Esophagus squamous epithelium (tissue), 5 donors: ENCODE data around the gene PBOV1. TPM values are rescaled to one million over a fixed set of nuclear protein-coding genes. Genes with fewer than 3 reads are reported as not detected.

Experiments used
- DNase-seq: peaks from one replicate; lab custom pipeline; 2025; lab: John Stamatoyannopoulos, UW
- H3K27ac ChIP-seq, 4 donors: fragments of 200-600 bp; sonication (generic); one replicate each; pipeline ENCODE4 v1.5.1; 2016 to 2019; ENCODE audit warnings: mild to moderate bottlenecking in 1 of 4
- H3K27me3 ChIP-seq, 4 donors: fragments of 200-600 bp; sonication (generic); 1 replicate in 3 of 4; 2 replicates in 1 of 4; pipeline versions ENCODE4 v1.5.1 to v1.6.0; 2017 to 2021; ENCODE audit warnings: antibody characterized with exemption in 1 of 4
- H3K36me3 ChIP-seq, 3 donors: fragments of 200-600 bp; sonication (generic); one replicate each; pipeline ENCODE4 v1.5.1; 2016 to 2019
- H3K4me1 ChIP-seq, 3 donors: fragments of 200-600 bp; sonication (generic); one replicate each; pipeline ENCODE4 v1.5.1; 2017 to 2019
- H3K4me3 ChIP-seq, 4 donors: fragments of 200-600 bp; sonication (generic); 1 replicate in 3 of 4; 2 replicates in 1 of 4; pipeline ENCODE4 v1.5.1; 2016 to 2019; ENCODE audit warnings: mild to moderate bottlenecking in 2 of 4, moderate library complexity in 1 of 4
- H3K9me3 ChIP-seq, 3 donors: fragments of 200-600 bp; sonication (generic); one replicate each; pipeline ENCODE4 v1.5.1; 2016 to 2019
- CTCF ChIP-seq, 6 experiments: fragments of 450-650 bp in 4 of 6; fragments of 200-600 bp in 2 of 6; sonication (generic) in 2 of 6; IDR thresholded peaks; one replicate each; pipeline ENCODE4 v1.5.1; 2016 to 2019; ENCODE audit warnings: antibody characterized with exemption in 6 of 6, mild to moderate bottlenecking in 4 of 6, moderate library complexity in 4 of 6
- POLR2A ChIP-seq, 4 donors: fragments of 450-650 bp; IDR thresholded peaks; one replicate each; pipeline ENCODE4 v1.6.1; 2017; ENCODE audit warnings: antibody characterized with exemption in 4 of 4, mild to moderate bottlenecking in 4 of 4, moderate library complexity in 3 of 4
- WGBS, 2 donors: methylation state at CpG; one replicate each; pipeline ENCODE4 v1.1.5; 2018; 5-methylcytosine and 5-hydroxymethylcytosine counted together
- intact Hi-C: fragments of 100-400 bp; cut with DNase I; formaldehyde crosslinking; loops from one replicate; pipeline ENCODE4 v1.15.0; 2022
- total RNA-seq, 4 donors: library from RNA; depleted of rRNA; stranded (reverse); fragments of >200 nt; gene quantifications; one replicate each; pipeline ENCODE4 v1.1.0, GENCODE V29; 2016
- donor health status: DM: yes; HTN: yes; CAD: no.

The PBOV1 gene
- total RNA-seq, 4 donors from 2014 or later: not detected

DNA sequence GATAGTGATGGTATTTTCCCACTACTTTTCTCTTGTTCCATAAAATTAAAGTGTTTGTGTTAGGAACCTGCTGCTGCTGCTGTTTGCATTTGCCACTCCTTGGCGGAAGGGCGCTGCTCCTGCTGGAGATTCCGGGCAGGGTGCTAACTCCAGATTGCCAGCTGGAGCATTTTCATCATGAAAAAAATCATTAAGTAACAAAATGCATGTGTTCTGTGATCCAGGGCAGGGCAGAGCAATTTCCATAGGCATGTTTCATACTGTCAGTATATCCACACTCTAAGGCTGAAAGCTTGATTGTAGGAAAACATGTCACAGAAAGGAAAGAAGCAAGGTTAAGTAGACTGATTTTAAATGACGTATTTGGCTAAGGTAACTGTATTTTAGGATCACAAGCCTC, 24.0 kb downstream of the PBOV1 start:
- H3K4me3 ChIP-seq: no peak overlapping the region
- H3K27ac ChIP-seq: no peak overlapping the region
- TF ChIP-seq CTCF (IDR thresholded peaks at IDR 0.05) (no peak), POLR2A (IDR thresholded peaks at IDR 0.05) (no peak)
- no peak for DNase-seq
- H3K36me3 ChIP-seq: no peaks in the 10 kb centered on the region
- no peaks in the 10 kb centered on the region for H3K27me3 ChIP-seq
- H3K9me3 ChIP-seq: no peaks in the 10 kb centered on the region
- intact Hi-C loops: no loop called here
- peaks cover 0 to 10% (median 0%) of the 10 kb centered on the region in 3 donors for H3K4me1 ChIP-seq
- 42 to 44% methylated on average over 4 of the region's 4 CpGs for WGBS, 2 donors

- DNase-seq: no peak
- intact Hi-C loops: no loop called here
- WGBS, 2 donors: 27 to 40% methylated on average over 5 of the region's 5 CpGs
- no peak overlapping the region for H3K27ac ChIP-seq
- H3K9me3 ChIP-seq: no peaks in the 10 kb centered on the region
- H3K36me3 ChIP-seq: no peaks in the 10 kb centered on the region
- H3K4me3 ChIP-seq: no peak overlapping the region
- H3K4me1 ChIP-seq: peaks cover 0 to 11% (median 0%) of the 10 kb centered on the region in 3 donors
- TF ChIP-seq CTCF (IDR thresholded peaks at IDR 0.05) (no peak), POLR2A (IDR thresholded peaks at IDR 0.05) (no peak)
- H3K27me3 ChIP-seq: no peaks in the 10 kb centered on the region
These were observed 29.9 kb downstream of the PBOV1 start for GRCh38 chr6:138188278-138188941.

- Histone ChIP-seq H3K27me3 (no peaks in the 10 kb centered on the region), H3K27ac (no peak overlapping the region), H3K4me1 (peaks cover 0 to 11% (median 0%) of the 10 kb centered on the region in 3 donors), H3K4me3 (no peak overlapping the region), H3K36me3 (no peaks in the 10 kb centered on the region), H3K9me3 (no peaks in the 10 kb centered on the region)
- intact Hi-C loops: no loop called here
- no peak for DNase-seq
- TF ChIP-seq CTCF (IDR thresholded peaks at IDR 0.05) (no peak), POLR2A (IDR thresholded peaks at IDR 0.05) (no peak)
- 40 to 85% methylated on average over 1 to 2 of the region's 4 CpGs for WGBS, 2 donors
These were observed 31.1 kb downstream of the PBOV1 start for GRCh38 chr6:138187156-138187555.

GRCh38 chr6:138184230-138184629, 34.1 kb downstream of the PBOV1 start:
- H3K36me3 ChIP-seq: no peaks in the 10 kb centered on the region
- H3K9me3 ChIP-seq: no peaks in the 10 kb centered on the region
- no peak for TF ChIP-seq POLR2A (IDR thresholded peaks at IDR 0.05)
- TF ChIP-seq CTCF (IDR thresholded peaks at IDR 0.05): no peak
- intact Hi-C loops: no loop called here
- 81 to 85% methylated on average over 3 of the region's 3 CpGs for WGBS, 2 donors
- no peak for DNase-seq
- no peak overlapping the region for H3K4me3 ChIP-seq
- no peak overlapping the region for H3K27ac ChIP-seq
- peaks cover 0 to 11% (median 0%) of the 10 kb centered on the region in 3 donors for H3K4me1 ChIP-seq
- no peaks in the 10 kb centered on the region for H3K27me3 ChIP-seq

DNA sequence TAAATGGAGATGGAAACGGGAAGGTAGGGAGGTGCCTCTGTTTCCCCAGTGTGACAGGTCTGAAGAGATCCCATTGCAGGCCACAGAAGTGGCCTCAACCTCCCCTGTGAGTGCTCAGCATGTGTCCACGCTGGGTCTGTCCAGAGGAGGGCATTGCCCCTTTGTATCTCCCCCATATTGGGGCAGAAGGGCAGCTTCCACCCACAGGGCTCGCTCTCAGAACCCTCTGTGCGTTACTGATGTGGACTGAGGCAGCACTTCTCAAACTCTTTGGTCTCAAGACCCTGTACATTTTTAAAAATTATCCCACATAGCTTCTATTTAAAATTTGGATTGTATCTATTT, 34.5 kb downstream of the PBOV1 start:
- DNase-seq: no peak
- no peaks in the 10 kb centered on the region for H3K36me3 ChIP-seq
- no peak overlapping the region for H3K27ac ChIP-seq
- no peaks in the 10 kb centered on the region for H3K9me3 ChIP-seq
- intact Hi-C loops: no loop called here
- H3K4me1 ChIP-seq: peaks cover 0 to 8% (median 0%) of the 10 kb centered on the region in 3 donors
- WGBS, 2 donors: 88 to 91% methylated on average over 4 of the region's 4 CpGs
- no peak overlapping the region for H3K4me3 ChIP-seq
- TF ChIP-seq CTCF (IDR thresholded peaks at IDR 0.05) (no peak), POLR2A (IDR thresholded peaks at IDR 0.05) (no peak)
- H3K27me3 ChIP-seq: no peaks in the 10 kb centered on the region
